ENCODE results near the gene MSI2.

The MSI2 gene

GRCh38 chr17:57687642-57688041, 431.3 kb downstream of the MSI2 start:
- in situ Hi-C loops (cut with MboI; ENCODE audit: low sequenced_read_pairs): no loop called here

GRCh38 chr17:57689254-57689653, 432.9 kb downstream of the MSI2 start:
- in situ Hi-C loops (cut with MboI; ENCODE audit: low sequenced_read_pairs): no loop called here

- in situ Hi-C loops (cut with MboI; ENCODE audit: low sequenced_read_pairs): no loop called here
These were observed 435.6 kb downstream of the MSI2 start for GRCh38 chr17:57691939-57692338.

- in situ Hi-C loops (cut with MboI; ENCODE audit: low sequenced_read_pairs): no loop called here
These were observed 436.4 kb downstream of the MSI2 start for GRCh38 chr17:57692770-57693169.

GRCh38 chr17:57694051-57694450, 437.7 kb downstream of the MSI2 start:
- in situ Hi-C loops (cut with MboI; ENCODE audit: low sequenced_read_pairs): no loop called here

GRCh38 chr17:57696050-57696449, 439.7 kb downstream of the MSI2 start:
- in situ Hi-C loops (cut with MboI; ENCODE audit: low sequenced_read_pairs): no loop called here

- in situ Hi-C loops (cut with MboI; ENCODE audit: low sequenced_read_pairs): no loop called here
These were observed 440.9 kb downstream of the MSI2 start for GRCh38 chr17:57697197-57697596.

GRCh38 chr17:57697891-57698711, 441.8 kb downstream of the MSI2 start:
- in situ Hi-C loops (cut with MboI; ENCODE audit: low sequenced_read_pairs): no loop called here

- in situ Hi-C loops (cut with MboI; ENCODE audit: low sequenced_read_pairs): no loop called here
These were observed 443.5 kb downstream of the MSI2 start for GRCh38 chr17:57699751-57700219.

- in situ Hi-C loops (cut with MboI; ENCODE audit: low sequenced_read_pairs): no loop called here
These were observed 444.8 kb downstream of the MSI2 start for GRCh38 chr17:57701124-57701523.

- in situ Hi-C loops (cut with MboI; ENCODE audit: low sequenced_read_pairs): no loop called here
These were observed 446.9 kb downstream of the MSI2 start for GRCh38 chr17:57703273-57703672.

- in situ Hi-C loops (cut with MboI; ENCODE audit: low sequenced_read_pairs): no loop called here
These were observed 448.1 kb downstream of the MSI2 start for GRCh38 chr17:57704448-57704847.

GRCh38 chr17:57705921-57706695, 449.8 kb downstream of the MSI2 start:
- in situ Hi-C loops (cut with MboI; ENCODE audit: low sequenced_read_pairs): no loop called here

- in situ Hi-C loops (cut with MboI; ENCODE audit: low sequenced_read_pairs): no loop called here
These were observed 450.4 kb downstream of the MSI2 start for GRCh38 chr17:57706761-57707160.

- in situ Hi-C loops (cut with MboI; ENCODE audit: low sequenced_read_pairs): no loop called here
These were observed 451.6 kb downstream of the MSI2 start for GRCh38 chr17:57707892-57708291.

GRCh38 chr17:57708410-57708809, 452.1 kb downstream of the MSI2 start:
- in situ Hi-C loops (cut with MboI; ENCODE audit: low sequenced_read_pairs): no loop called here

GRCh38 chr17:57713140-57713539, 456.8 kb downstream of the MSI2 start:
- in situ Hi-C loops (cut with MboI; ENCODE audit: low sequenced_read_pairs): no loop called here

GRCh38 chr17:57714665-57715180, 458.4 kb downstream of the MSI2 start:
- in situ Hi-C loops (cut with MboI; ENCODE audit: low sequenced_read_pairs): no loop called here

- in situ Hi-C loops (cut with MboI; ENCODE audit: low sequenced_read_pairs): no loop called here
These were observed 459.7 kb downstream of the MSI2 start for GRCh38 chr17:57715981-57716380.

GRCh38 chr17:57718878-57719277, 462.6 kb downstream of the MSI2 start:
- in situ Hi-C loops (cut with MboI; ENCODE audit: low sequenced_read_pairs): no loop called here

- in situ Hi-C loops (cut with MboI; ENCODE audit: low sequenced_read_pairs): no loop called here
These were observed 464.2 kb downstream of the MSI2 start for GRCh38 chr17:57720386-57721035.
